Pancreas (tissue), 10 donors: ENCODE results near the gene AMPD2. TPM values are rescaled to one million over a fixed set of nuclear protein-coding genes. Genes with fewer than 3 reads are reported as not detected.
"Not testable (repeated sequence)": the region's sequence is repeated elsewhere in the genome, so short reads cannot be mapped to it uniquely, and the experiment has no call there.

Experiments
- ATAC-seq, 4 donors: fragments of 200-7000 bp; cut with Tn5 transposase; one replicate each; pipeline versions ENCODE4 v1.8.0 to v1.9.1; 2020; ENCODE audit warnings: mild to moderate bottlenecking in 4 of 4, moderate library complexity in 4 of 4
- DNase-seq, 6 donors: peaks; one replicate each; pipeline ENCODE4 v3.0.0-alpha.2; 2020
- FAIRE-seq: peaks from 2 replicates; lab custom pipeline; 2012; peaks lifted over from hg19 to GRCh38; lab: Jason Lieb, UNC
- H3K27ac ChIP-seq, 4 donors: fragments of 200-600 bp; sonication (generic); 1 replicate in 3 of 4; 2 replicates in 1 of 4; pipeline versions ENCODE4 v1.5.0 to v1.8.0; 2020
- H3K27me3 ChIP-seq, 4 donors: fragments of 200-600 bp; one replicate each; pipeline ENCODE4 v1.8.0; 2021
- H3K36me3 ChIP-seq, 3 donors: fragments of 200-600 bp; sonication (generic) in 1 of 3; one replicate each; pipeline versions ENCODE4 v1.5.0 to v1.8.0; 2020 to 2021
- H3K4me1 ChIP-seq, 3 donors: fragments of 200-600 bp; one replicate each; pipeline ENCODE4 v1.8.0; 2021
- H3K4me3 ChIP-seq, 4 donors: fragments of 200-600 bp; sonication (generic) in 2 of 4; one replicate each; pipeline versions ENCODE4 v1.5.0 to v1.8.0; 2020 to 2021
- H3K9me3 ChIP-seq, 4 donors: fragments of 200-600 bp; one replicate each; pipeline ENCODE4 v1.8.0; 2021
- CTCF ChIP-seq, 4 donors: fragments of 200-600 bp; sonication (generic) in 3 of 4; IDR thresholded peaks; one replicate each; pipeline versions ENCODE4 v1.5.0 to v1.8.0; 2021; ENCODE audit warnings: antibody characterized with exemption in 4 of 4
- WGBS, 2 donors: extraction: QIAGEN DNeasy Blood & Tissue Kit; methylation state at CpG; one replicate each; pipeline ENCODE4 v1.1.7; 2013; 5-methylcytosine and 5-hydroxymethylcytosine counted together
- intact Hi-C, 3 donors: fragments of 100-400 bp; cut with DNase I; formaldehyde crosslinking; loops; one replicate each; pipeline versions ENCODE4 v1.11.1 to v1.14.2; 2022
- polyA plus RNA-seq, 2 donors: library from polyadenylated mRNA; stranded (reverse); fragments of 200-250 nt; gene quantifications; one replicate each; pipeline ENCODE4 v1.2.3, GENCODE V29; 2013
- total RNA-seq, 6 donors: library from RNA; stranded (reverse); fragmentation: NEBNext Ultra II Directional in 4 of 6; extraction: Animal tissue kit (Norgen Biotek cat#: 25700) in 4 of 6; gene quantifications; one replicate each; pipeline versions ENCODE4 v1.2.1 to v1.2.4, GENCODE V29; 2021 to 2023
- donor health status: healthy with polysubstance abuse.
- donor health status: DM: no; HTN: no; CAD: no; lungs with moderate emphysema.
- donor health status: DM: no; HTN: no; CAD: no.
- donor health status: control.
- donor health status: control.
- donor health status: Bipolar disorder and iron deficiency.
- donor health status: DM: yes; HTN: yes; CAD: no.
- donor health status: DM: no; HTN: no; CAD: no.
- donor health status: DM: no; HTN: no; CAD: no.
- donor health status: DM: yes; HTN: yes; CAD: no.

Gene AMPD2
- total and polyA plus RNA-seq, 8 donors, result 17.6 to 57.3 (median 35.5) TPM

DNA sequence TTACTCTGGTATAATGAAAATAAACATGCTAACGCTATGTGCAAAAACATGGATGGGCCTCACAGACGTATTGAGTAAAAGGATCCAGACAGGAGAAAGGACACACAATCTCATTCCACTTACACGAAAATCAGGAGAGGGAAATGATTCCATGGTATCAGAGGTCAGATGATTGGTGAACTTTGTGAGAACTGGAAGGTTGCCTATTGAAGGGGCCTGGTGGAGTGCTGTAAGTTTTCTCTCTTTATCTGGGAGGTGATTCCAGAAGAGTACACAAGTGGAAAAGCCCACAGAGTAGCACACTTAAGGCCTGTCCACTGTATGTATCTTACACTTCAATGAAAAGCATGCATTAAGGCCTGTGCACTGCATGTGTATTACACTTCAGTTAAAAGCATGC is 57.8 kb downstream of the AMPD2 start:
- DNase-seq, result no peak
- no peak for FAIRE-seq
- Histone ChIP-seq H3K4me3 (no peak overlapping the region), H3K36me3 (no peaks in the 10 kb centered on the region), H3K4me1 (no peaks in the 10 kb centered on the region), H3K27me3 (no peaks in the 10 kb centered on the region), H3K27ac (no peak overlapping the region), H3K9me3 (no peaks in the 10 kb centered on the region)
- no peak for ATAC-seq
- intact Hi-C loops, result no loop called here
- 60 to 66% methylated on average over 3 of the region's 3 CpGs for WGBS, 2 donors
- TF ChIP-seq CTCF (IDR thresholded peaks at IDR 0.05), result no peak

DNA sequence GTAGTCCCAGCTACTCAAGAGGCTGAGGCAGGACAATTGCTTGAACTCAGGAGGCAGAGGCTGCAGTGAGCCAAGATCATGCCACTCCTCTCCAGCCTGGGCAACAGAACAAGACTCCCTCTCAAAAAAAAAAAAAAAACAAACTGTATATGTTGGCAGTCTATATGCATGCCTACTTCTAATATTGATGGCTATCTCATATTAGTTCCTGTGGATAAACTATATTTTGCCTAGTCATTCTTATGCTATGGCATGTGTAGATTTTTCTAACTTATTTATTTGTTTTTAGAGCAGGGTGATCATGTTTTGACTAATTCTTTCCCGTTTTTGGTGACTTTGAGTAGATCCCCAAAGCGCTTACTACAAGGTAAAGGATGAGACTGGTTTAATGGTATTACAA is 59.0 kb downstream of the AMPD2 start:
- H3K4me3 ChIP-seq, H3K27me3 ChIP-seq, DNase-seq, H3K4me1 ChIP-seq, ATAC-seq, intact Hi-C loops, FAIRE-seq, H3K36me3 ChIP-seq, H3K9me3 ChIP-seq, H3K27ac ChIP-seq: not testable (repeated sequence)
- WGBS, 2 donors, result 76 to 82% methylated on average over 2 of the region's 2 CpGs

Other genes starting within 250 kb of the AMPD2 start
- gene SORT1, start 221.9 kb upstream of the AMPD2 start, total RNA-seq, result 10 to 100 TPM; 22.9 to 60.7 (median 30.7) TPM
- 10 to 100 TPM; 10.4 to 14.9 TPM for gene SORT1, start 221.9 kb upstream of the AMPD2 start, polyA plus RNA-seq
- gene PSMA5, start 193.4 kb upstream of the AMPD2 start, total RNA-seq, result 10 to 100 TPM; 21.4 to 36.2 (median 27.7) TPM
- gene PSMA5, start 193.4 kb upstream of the AMPD2 start, polyA plus RNA-seq, result 10 to 100 TPM; 16.1 to 24.8 TPM
- gene SYPL2, start 153.3 kb upstream of the AMPD2 start, total RNA-seq, result 1 to 10 TPM; 1.5 to 3.7 (median 2.5) TPM
- gene SYPL2, start 153.3 kb upstream of the AMPD2 start, polyA plus RNA-seq, result 1 to 10 TPM; 1.5 to 2.8 TPM
- 1 to 10 TPM; 1.1 to 3.5 (median 1.7) TPM for gene ATXN7L2, start 135.9 kb upstream of the AMPD2 start, total RNA-seq
- 10 to 100 TPM; 15.2 to 15.7 TPM for gene ATXN7L2, start 135.9 kb upstream of the AMPD2 start, polyA plus RNA-seq
- gene CYB561D1, start 125.7 kb upstream of the AMPD2 start, total RNA-seq, result 10 to 100 TPM in 3 of 6 donors, 1 to 10 TPM in 3; 8.1 to 11.6 (median 9.7) TPM
- 1 to 10 TPM; 5.1 to 7.1 TPM for gene CYB561D1, start 125.7 kb upstream of the AMPD2 start, polyA plus RNA-seq
- gene AMIGO1, start 110.1 kb upstream of the AMPD2 start, total RNA-seq, result 1 to 10 TPM; 4.4 to 5.8 (median 5.3) TPM
- gene AMIGO1, start 110.1 kb upstream of the AMPD2 start, polyA plus RNA-seq, result 1 to 10 TPM; 1.6 to 4.9 TPM
- under 1 TPM in 1 of 6 donors, not detected in 5; 0.09 TPM for gene GPR61, start 80.0 kb upstream of the AMPD2 start, total RNA-seq
- under 1 TPM in 1 of 2 donors, not detected in 1; 0.19 TPM for gene GPR61, start 80.0 kb upstream of the AMPD2 start, polyA plus RNA-seq
- gene GNAI3, start 71.2 kb upstream of the AMPD2 start, total RNA-seq, result 1 to 10 TPM; 2.5 to 3.9 (median 3.1) TPM
- 1 to 10 TPM; 1.1 to 1.9 TPM for gene GNAI3, start 71.2 kb upstream of the AMPD2 start, polyA plus RNA-seq
- under 1 TPM in 1 of 6 donors, not detected in 5; 0.60 TPM for gene GNAT2, start 221 bp upstream of the AMPD2 start, total RNA-seq
- under 1 TPM in 1 of 2 donors, not detected in 1; 0.82 TPM for gene GNAT2, start 221 bp upstream of the AMPD2 start, polyA plus RNA-seq
- 10 to 100 TPM; 13.4 to 36.6 (median 16.5) TPM for gene GSTM4, start 36.3 kb downstream of the AMPD2 start, total RNA-seq
- 10 to 100 TPM; 24.4 to 32.8 TPM for gene GSTM4, start 36.3 kb downstream of the AMPD2 start, polyA plus RNA-seq
- 10 to 100 TPM; 10.4 to 47.5 (median 27.6) TPM for gene GSTM2, start 48.2 kb downstream of the AMPD2 start, total RNA-seq
- gene GSTM2, start 48.2 kb downstream of the AMPD2 start, polyA plus RNA-seq, result 100 to 1,000 TPM; 139 to 193 TPM
- gene GSTM1, start 68.0 kb downstream of the AMPD2 start, total RNA-seq, result 10 to 100 TPM in 3 of 6 donors, not detected in 3; 23.3 to 32.1 (median 26.9) TPM
- 10 to 100 TPM; 21.7 to 41.8 TPM for gene GSTM1, start 68.0 kb downstream of the AMPD2 start, polyA plus RNA-seq
- 1 to 10 TPM in 3 of 6 donors, under 1 TPM in 3; 0.42 to 4.5 (median 1.1) TPM for gene GSTM5, start 92.4 kb downstream of the AMPD2 start, total RNA-seq
- gene GSTM5, start 92.4 kb downstream of the AMPD2 start, polyA plus RNA-seq, result 1 to 10 TPM; 3.0 to 3.8 TPM
- 10 to 100 TPM; 13.9 to 29.0 (median 19.1) TPM for gene GSTM3, start 121.2 kb downstream of the AMPD2 start, total RNA-seq
- gene GSTM3, start 121.2 kb downstream of the AMPD2 start, polyA plus RNA-seq, result 10 to 100 TPM; 37.2 to 58.1 TPM
- gene EPS8L3, start 144.1 kb downstream of the AMPD2 start, total RNA-seq, result 1 to 10 TPM in 5 of 6 donors, under 1 TPM in 1; 0.39 to 3.2 (median 1.4) TPM
- gene EPS8L3, start 144.1 kb downstream of the AMPD2 start, polyA plus RNA-seq, result 1 to 10 TPM in 1 of 2 donors, under 1 TPM in 1; 0.46 to 4.3 TPM